SH-SY5Y (cell line): ENCODE measurements around the gene CRHBP.

Experiments
- GATA2 ChIP-seq: IDR thresholded peaks from 2 replicates; pipeline ENCODE4 v1.6.1; 2011; ENCODE audit warnings: mild to moderate bottlenecking, low read depth, low read length
- GATA3 ChIP-seq: IDR thresholded peaks from 2 replicates; pipeline ENCODE4 v1.6.1; 2011; ENCODE audit warnings: low read depth, mild to moderate bottlenecking, low read length, moderate library complexity

GRCh38 chr5:76918539-76918938 is 34.3 kb upstream of the CRHBP start:
- TF ChIP-seq GATA2: no peak
- no peak for TF ChIP-seq GATA3
